ENCODE results near the gene SLC2A9. TPM values are rescaled to one million over a fixed set of nuclear protein-coding genes. Genes with fewer than 3 reads are reported as not detected.

The SLC2A9 gene
- total RNA-seq, 2 donors from 2014 or later = 9.8 to 15.3 TPM

- intact Hi-C loops (cut with DNase I) = no loop called here
- Histone ChIP-seq H3K27me3 (replicated peaks; ENCODE audit: insufficient read depth) (no peaks in the 10 kb centered on the region), H3K4me1 (replicated peaks) (no peaks in the 10 kb centered on the region), H3K4me3 (no peak overlapping the region), H3K9me3 (no peaks in the 10 kb centered on the region), H3K27ac (no peak overlapping the region), H3K36me3 (no peaks in the 10 kb centered on the region)
- no peak for TF ChIP-seq POLR2AphosphoS5 (IDR thresholded peaks at IDR 0.05)
- no peak for TF ChIP-seq CTCF (IDR thresholded peaks at IDR 0.05)
- no peak for TF ChIP-seq POLR2A (IDR thresholded peaks at IDR 0.05)
- WGBS = 88% methylated on average over 11 of the region's 11 CpGs
- no peak for DNase-seq (ENCODE audit: low spot score)
Measured at GRCh38 chr4:10051517-10052135, 30.3 kb upstream of the SLC2A9 start.

- intact Hi-C loops (cut with DNase I) = no loop called here
- TF ChIP-seq POLR2AphosphoS5 (IDR thresholded peaks at IDR 0.05) = no peak
- TF ChIP-seq CTCF (IDR thresholded peaks at IDR 0.05) = no peak
- TF ChIP-seq POLR2A (IDR thresholded peaks at IDR 0.05) = no peak
- H3K27me3 ChIP-seq (replicated peaks; ENCODE audit: insufficient read depth) = no peaks in the 10 kb centered on the region
- H3K9me3 ChIP-seq = no peaks in the 10 kb centered on the region
- H3K4me3 ChIP-seq = no peak overlapping the region
- no peak overlapping the region for H3K27ac ChIP-seq
- WGBS = 73% methylated on average over 5 of the region's 5 CpGs
- no peaks in the 10 kb centered on the region for H3K36me3 ChIP-seq
- H3K4me1 ChIP-seq (replicated peaks) = no peaks in the 10 kb centered on the region
- DNase-seq (ENCODE audit: low spot score) = no peak
Measured at GRCh38 chr4:10050721-10051120, 29.4 kb upstream of the SLC2A9 start.

- H3K27ac ChIP-seq = no peak overlapping the region
- H3K4me1 ChIP-seq (replicated peaks) = no peaks in the 10 kb centered on the region
- intact Hi-C loops (cut with DNase I) = no loop called here
- DNase-seq (ENCODE audit: low spot score) = no peak
- H3K27me3 ChIP-seq (replicated peaks; ENCODE audit: insufficient read depth) = no peaks in the 10 kb centered on the region
- no peaks in the 10 kb centered on the region for H3K9me3 ChIP-seq
- H3K4me3 ChIP-seq = no peak overlapping the region
- no peaks in the 10 kb centered on the region for H3K36me3 ChIP-seq
- 62% methylated on average over 3 of the region's 3 CpGs for WGBS
- TF ChIP-seq CTCF (IDR thresholded peaks at IDR 0.05) = no peak
- no peak for TF ChIP-seq POLR2A (IDR thresholded peaks at IDR 0.05)
- TF ChIP-seq POLR2AphosphoS5 (IDR thresholded peaks at IDR 0.05) = no peak
Measured at GRCh38 chr4:10050261-10050661, 29.0 kb upstream of the SLC2A9 start.

GRCh38 chr4:10048941-10049697 lies 27.8 kb upstream of the SLC2A9 start:
- H3K27me3 ChIP-seq (replicated peaks; ENCODE audit: insufficient read depth) = no peaks in the 10 kb centered on the region
- H3K27ac ChIP-seq = no peak overlapping the region
- TF ChIP-seq POLR2AphosphoS5 (IDR thresholded peaks at IDR 0.05) (no peak), POLR2A (IDR thresholded peaks at IDR 0.05) (no peak), CTCF (IDR thresholded peaks at IDR 0.05) (no peak)
- H3K36me3 ChIP-seq = no peaks in the 10 kb centered on the region
- intact Hi-C loops (cut with DNase I) = no loop called here
- 69% methylated on average over 4 of the region's 4 CpGs for WGBS
- no peak for DNase-seq (ENCODE audit: low spot score)
- no peaks in the 10 kb centered on the region for H3K9me3 ChIP-seq
- no peak overlapping the region for H3K4me3 ChIP-seq
- no peaks in the 10 kb centered on the region for H3K4me1 ChIP-seq (replicated peaks)

GRCh38 chr4:10047967-10048366 lies 26.7 kb upstream of the SLC2A9 start:
- Histone ChIP-seq H3K9me3 (no peaks in the 10 kb centered on the region), H3K27ac (no peak overlapping the region), H3K4me3 (no peak overlapping the region), H3K36me3 (no peaks in the 10 kb centered on the region), H3K27me3 (replicated peaks; ENCODE audit: insufficient read depth) (no peaks in the 10 kb centered on the region), H3K4me1 (replicated peaks) (no peaks in the 10 kb centered on the region)
- no peak for TF ChIP-seq CTCF (IDR thresholded peaks at IDR 0.05)
- TF ChIP-seq POLR2AphosphoS5 (IDR thresholded peaks at IDR 0.05) = no peak
- TF ChIP-seq POLR2A (IDR thresholded peaks at IDR 0.05) = no peak
- intact Hi-C loops (cut with DNase I) = no loop called here
- WGBS = 92% methylated on average over 5 of the region's 5 CpGs
- no peak for DNase-seq (ENCODE audit: low spot score)
